HCT116 (cell line): ENCODE measurements around the gene ZSWIM7. TPM values are rescaled to one million over a fixed set of nuclear protein-coding genes. Genes with fewer than 3 reads are reported as not detected.
A peak's percentile ranks its signal among the peaks of the same experiment; 100 is the strongest.

ENCODE experiments used
- ATAC-seq: fragments of 200-7000 bp; cut with Tn5 transposase; 2 replicates; pipeline ENCODE4 v1.9.1; 2020; ENCODE audit warnings: mild to moderate bottlenecking, moderate library complexity
- BruUV-seq: library from RNA; stranded (reverse); fragments of 400-500 nt; replicated peaks from 2 replicates; lab custom pipeline; 2021; lab: Mats Ljungman, UMichigan
- CTCF ChIA-PET: fragments of 300-600 bp; sonication (Branson Sonifier 250); formaldehyde crosslinking; loops from one replicate; lab custom pipeline; 2021; ENCODE audit warnings: antibody characterized with exemption; lab: Charles Lee
- POLR2A ChIA-PET: fragments of 300-600, 350-600 bp; sonication (Branson Sonifier 250); formaldehyde crosslinking; loops from one replicate; lab custom pipeline; 2021; ENCODE audit warnings: antibody characterized with exemption; lab: Charles Lee
- RAD21 ChIA-PET, 2 experiments: fragments of 300-600 bp; sonication (Branson Sonifier 250); formaldehyde crosslinking; loops; one replicate each; lab custom pipeline; 2023; ENCODE audit warnings: low total read pairs in 2 of 2; ENCODE audit not compliant: uncharacterized antibody in 2 of 2, unreplicated experiment in 2 of 2, low non-redundant PET in 1 of 2; lab: Charles Lee
- DNase-seq: peaks from one replicate; pipeline ENCODE4 v3.0.0-alpha.2; 2010; ENCODE audit warnings: low read depth, low spot score
- H2AFZ ChIP-seq: fragments of 200-600 bp; shearing (Covaris generic), sonication (generic); 2 replicates; pipeline ENCODE4 v1.6.1; 2017; ENCODE audit warnings: low read depth, mixed run types, mixed read lengths, antibody characterized with exemption, low read length; ENCODE audit not compliant: poor library complexity, severe bottlenecking
- H3K27ac ChIP-seq: 2 replicates; pipeline ENCODE4 v1.5.1; 2012; ENCODE audit warnings: low read depth, low read length
- H3K27me3 ChIP-seq: fragments of 200-600 bp; sonication (generic); 2 replicates; pipeline ENCODE4 v1.6.1; 2016; ENCODE audit warnings: mixed run types, low read length, mixed read lengths; ENCODE audit not compliant: insufficient read depth
- H3K36me3 ChIP-seq, 2 experiments: fragments of 200-500 bp in 1 of 2; fragments of 200-600 bp in 1 of 2; sonication (Bioruptor generic) in 1 of 2; sonication (generic) in 1 of 2; 2 replicates each; pipeline versions ENCODE4 v1.5.1 to v1.6.1; 2014 to 2016; ENCODE audit warnings: low read length in 2 of 2, inconsistent platforms in 1 of 2, mixed read lengths in 1 of 2, mixed run types in 1 of 2; ENCODE audit not compliant: insufficient read depth in 2 of 2, control insufficient read depth in 1 of 2
- H3K4me1 ChIP-seq, 2 experiments: fragments of 200-600 bp in 1 of 2; sonication (generic) in 1 of 2; 2 replicates each; pipeline versions ENCODE4 v1.5.1 to v1.6.1; 2012 to 2017; ENCODE audit warnings: low read length in 2 of 2, inconsistent platforms in 1 of 2, mild to moderate bottlenecking in 1 of 2, mixed read lengths in 1 of 2, mixed run types in 1 of 2, moderate library complexity in 1 of 2; ENCODE audit not compliant: insufficient read depth in 2 of 2, control insufficient read depth in 1 of 2
- H3K4me2 ChIP-seq: fragments of 200-600 bp; sonication (generic); 2 replicates; pipeline ENCODE4 v1.6.1; 2017; ENCODE audit warnings: mixed run types, low read length, mixed read lengths
- H3K4me3 ChIP-seq, 2 experiments: fragments of 200-600 bp in 1 of 2; sonication (generic) in 1 of 2; replicated peaks in 1 of 2; 2 replicates each; pipeline ENCODE4 v1.5.1; 2011 to 2016; ENCODE audit warnings: low read length in 2 of 2, control low read depth in 1 of 2, low read depth in 1 of 2, mild to moderate bottlenecking in 1 of 2, mixed read lengths in 1 of 2, mixed run types in 1 of 2
- H3K79me2 ChIP-seq: fragments of 200-600 bp; sonication (generic); 2 replicates; pipeline ENCODE4 v1.6.1; 2017; ENCODE audit warnings: mild to moderate bottlenecking, mixed run types, low read length, moderate library complexity, mixed read lengths; ENCODE audit not compliant: insufficient read depth
- H3K9ac ChIP-seq: fragments of 200-600 bp; sonication (generic); 2 replicates; pipeline ENCODE4 v1.6.1; 2016; ENCODE audit warnings: low read length, mixed read lengths
- H3K9me2 ChIP-seq: fragments of 200-600 bp; sonication (generic), shearing (Covaris generic); 2 replicates; pipeline ENCODE4 v1.6.1; 2017; ENCODE audit warnings: mixed run types, mild to moderate bottlenecking, moderate library complexity; ENCODE audit not compliant: insufficient read depth
- H3K9me3 ChIP-seq, 2 experiments: fragments of 200-500 bp in 1 of 2; fragments of 200-600 bp in 1 of 2; sonication (Bioruptor generic) in 1 of 2; sonication (generic) in 1 of 2; 2 replicates each; pipeline ENCODE4 v1.6.1; 2014 to 2017; ENCODE audit warnings: low read length in 2 of 2, mixed read lengths in 2 of 2, inconsistent platforms in 1 of 2, low read depth in 1 of 2, mild to moderate bottlenecking in 1 of 2, mixed run types in 1 of 2, moderate library complexity in 1 of 2; ENCODE audit not compliant: control insufficient read depth in 1 of 2, insufficient read depth in 1 of 2
- H4K20me1 ChIP-seq: fragments of 200-600 bp; sonication (generic), shearing (Covaris generic); 2 replicates; pipeline ENCODE4 v1.6.1; 2017; ENCODE audit warnings: mixed run types, mild to moderate bottlenecking, moderate library complexity; ENCODE audit not compliant: insufficient read depth
- ATF3 ChIP-seq: IDR thresholded peaks from 2 replicates; pipeline ENCODE4 v1.6.1; 2012
- CEBPB ChIP-seq: IDR thresholded peaks from 2 replicates; pipeline ENCODE4 v1.6.1; 2012; ENCODE audit warnings: low read depth
- CTCF ChIP-seq, 3 experiments: fragments of 200-600 bp in 1 of 3; sonication (generic) in 1 of 3; IDR thresholded peaks in 2 of 3; conservative IDR thresholded peaks in 1 of 3; 2 replicates each; pipeline ENCODE4 v1.5.1; 2012 to 2017; ENCODE audit warnings: low read depth in 2 of 3, low read length in 2 of 3, antibody characterized with exemption in 1 of 3, borderline replicate concordance in 1 of 3, control low read depth in 1 of 3, mild to moderate bottlenecking in 1 of 3, mixed read lengths in 1 of 3, mixed run types in 1 of 3, moderate library complexity in 1 of 3; ENCODE audit not compliant: insufficient read depth in 1 of 3
- EGR1 ChIP-seq: IDR thresholded peaks from 2 replicates; pipeline ENCODE4 v1.6.1; 2012; ENCODE audit warnings: low read depth
- ELF1 ChIP-seq: IDR thresholded peaks from 2 replicates; pipeline ENCODE4 v1.6.1; 2012; ENCODE audit warnings: low read depth, borderline replicate concordance
- FOSL1 ChIP-seq: IDR thresholded peaks from 2 replicates; pipeline ENCODE4 v1.6.1; 2012; ENCODE audit warnings: low read depth
- JUND ChIP-seq: IDR thresholded peaks from 2 replicates; pipeline ENCODE4 v1.6.1; 2012
- MAX ChIP-seq: IDR thresholded peaks from 2 replicates; pipeline ENCODE4 v1.6.1; 2012
- POLR2A ChIP-seq: IDR thresholded peaks from 2 replicates; pipeline ENCODE4 v1.7.0; 2011; ENCODE audit warnings: borderline replicate concordance; ENCODE audit not compliant: insufficient read depth, insufficient read length; ENCODE audit errors: extremely low read depth
- POLR2AphosphoS5 ChIP-seq: IDR thresholded peaks from 2 replicates; pipeline ENCODE4 v1.6.1; 2011; ENCODE audit warnings: mild to moderate bottlenecking, low read depth, low read length, moderate library complexity
- RAD21 ChIP-seq: IDR thresholded peaks from 2 replicates; pipeline ENCODE4 v1.6.1; 2012; ENCODE audit warnings: low read depth, mild to moderate bottlenecking
- REST ChIP-seq: IDR thresholded peaks from 2 replicates; pipeline ENCODE4 v1.6.1; 2012; ENCODE audit warnings: low read depth
- SP1 ChIP-seq: IDR thresholded peaks from 2 replicates; pipeline ENCODE4 v1.6.1; 2012; ENCODE audit warnings: low read depth
- TCF7L2 ChIP-seq: IDR thresholded peaks from 2 replicates; pipeline ENCODE4 v1.7.0; 2011; ENCODE audit warnings: borderline replicate concordance, inconsistent platforms; ENCODE audit not compliant: insufficient read depth, insufficient read length; ENCODE audit errors: extremely low read depth
- YY1 ChIP-seq: IDR thresholded peaks from 2 replicates; pipeline ENCODE4 v1.6.1; 2011; ENCODE audit warnings: low read length, low read depth, moderate library complexity, mild to moderate bottlenecking; ENCODE audit not compliant: insufficient replicate concordance; ENCODE audit errors: extremely low read depth
- ZBTB33 ChIP-seq: IDR thresholded peaks from 2 replicates; pipeline ENCODE4 v1.6.1; 2011; ENCODE audit warnings: mild to moderate bottlenecking, low read length, moderate library complexity; ENCODE audit not compliant: insufficient replicate concordance; ENCODE audit errors: extremely low read depth
- ZFX ChIP-seq: fragments of 450-650 bp; IDR thresholded peaks from 2 replicates; pipeline ENCODE4 v1.6.1; 2017
- ZNF274 ChIP-seq: fragments of 200-500 bp; sonication (Bioruptor generic); IDR thresholded peaks from 2 replicates; pipeline ENCODE4 v1.6.1; 2014; ENCODE audit warnings: mild to moderate bottlenecking, low read depth, low read length, inconsistent platforms
- intact Hi-C: fragments of 100-400 bp; cut with micrococcal nuclease; formaldehyde crosslinking; loops from 2 replicates; pipeline ENCODE4 v1.10.0; 2022
- total RNA-seq: library from RNA; stranded (reverse); gene quantifications from one replicate; pipeline ENCODE4 v1.2.1, GENCODE V29; 2021; ENCODE audit not compliant: unreplicated experiment

ZSWIM7 gene
- total RNA-seq, 1 experiment from 2014 or later: 33.5 TPM

- Histone ChIP-seq H3K36me3 (peaks cover 0 to 32% of the 10 kb centered on the region in 2 experiments; a peak in 1 of 4 replicates), H2AFZ (no peak overlapping the region), H3K27ac (peak overlapping the region; percentile 92), H3K4me1 (peaks cover 68 to 95% of the 10 kb centered on the region in 2 experiments), H3K4me3 (peak overlapping the region in 1 of 2 experiments; percentile 31; a peak in 1 of 4 replicates), H4K20me1 (no peaks in the 10 kb centered on the region), H3K9me2 (no peaks in the 10 kb centered on the region), H3K9ac (peak overlapping the region; percentile 63), H3K9me3 (no peaks in the 10 kb centered on the region), H3K4me2 (peak overlapping the region; percentile 80), H3K27me3 (no peaks in the 10 kb centered on the region), H3K79me2 (peaks cover 99% of the 10 kb centered on the region)
- intact Hi-C loops: no loop called here
- ChIA-PET POLR2A (interaction anchor here (1.5 to 2.7 kb wide), 2 partner anchors 21 to 33 kb away, joined by 3 to 13 read pairs; partner anchors contain the start of genes TTC19 and ZSWIM7), RAD21 (interaction anchor here in 1 of 2 experiments (0.6 to 0.7 kb wide), 2 partner anchors 14 to 389 kb away, joined by 3 read pairs; no protein-coding TSS in a partner anchor), CTCF (interaction anchor here (1.2 kb wide), 1 partner anchor 22 kb away, joined by 4 read pairs; no protein-coding TSS in a partner anchor)
- TF ChIP-seq FOSL1 (no peak), CEBPB (no peak), YY1 (no peak), MAX (no peak), POLR2A (no peak), TCF7L2 (no peak), ATF3 (no peak), SP1 (no peak), ZFX (no peak), JUND (no peak), RAD21 (no peak), ZNF274 (no peak), CTCF (IDR thresholded peaks at IDR 0.05 in 2 of 3, conservative IDR thresholded peaks at IDR 0.05 in 1 of 3; ENCODE audit: borderline replicate concordance in 1 of 3, insufficient read depth in 1 of 3, low read depth in 2 of 3, low read length in 2 of 3) (no peak), ELF1 (no peak), REST (no peak), EGR1 (no peak), ZBTB33 (no peak), POLR2AphosphoS5 (no peak)
- ATAC-seq: peak; percentile 48
- DNase-seq: no peak
- no TSS peak for BruUV-seq
Measured at GRCh38 chr17:15966879-15967248, 32.6 kb downstream of the ZSWIM7 start.
